ENCODE data around the gene CISTR.

The CISTR gene

GRCh38 chr12:53714004-53714403, 37.8 kb downstream of the CISTR start:
- no peak for DNase-seq

- DNase-seq = no peak
These were observed 38.3 kb downstream of the CISTR start for GRCh38 chr12:53713516-53713915.

- no peak for DNase-seq
These were observed 39.6 kb downstream of the CISTR start for GRCh38 chr12:53712059-53712643.

DNA sequence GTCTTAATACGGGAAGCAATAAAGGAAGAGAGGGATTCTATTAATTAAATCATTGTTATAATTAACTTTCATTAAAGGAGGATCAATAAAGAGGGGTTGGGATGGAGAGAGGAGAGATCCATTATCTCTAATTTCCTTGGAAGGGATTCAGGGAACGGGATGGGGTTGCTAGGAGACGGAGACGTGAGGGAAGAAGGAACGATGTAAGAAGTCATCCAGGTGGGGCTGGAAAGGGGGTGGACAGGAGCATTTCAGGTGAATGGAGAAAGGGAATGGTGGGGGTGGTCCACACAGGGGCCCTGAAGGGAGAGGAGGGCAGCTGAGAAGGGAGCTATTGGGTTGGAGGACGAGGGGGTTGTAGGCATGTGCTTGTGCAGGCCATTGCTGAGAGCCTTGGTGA, 41.7 kb downstream of the CISTR start:
- no peak for DNase-seq

GRCh38 chr12:53709671-53710070, 42.1 kb downstream of the CISTR start:
- no peak for DNase-seq

DNA sequence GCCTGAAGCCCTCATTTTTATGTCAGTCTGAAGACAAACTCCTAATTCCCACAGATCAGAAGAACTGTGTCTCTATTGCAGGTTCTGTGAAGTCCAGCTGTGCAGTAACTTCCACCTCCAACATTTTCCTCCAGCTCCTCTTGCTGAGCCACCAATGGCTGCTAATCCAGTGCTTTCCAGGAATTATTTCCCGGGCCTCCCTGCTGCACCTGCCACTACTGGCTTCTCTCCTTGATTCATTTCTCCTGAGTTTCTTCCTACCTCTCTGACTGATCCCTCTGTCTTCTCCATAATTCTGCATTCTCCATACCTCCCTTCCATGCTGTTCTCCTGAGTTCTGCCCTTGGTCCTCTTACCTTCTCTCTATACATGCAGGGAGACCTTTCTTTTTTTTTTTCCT, 45.7 kb downstream of the CISTR start:
- no peak for DNase-seq

DNA sequence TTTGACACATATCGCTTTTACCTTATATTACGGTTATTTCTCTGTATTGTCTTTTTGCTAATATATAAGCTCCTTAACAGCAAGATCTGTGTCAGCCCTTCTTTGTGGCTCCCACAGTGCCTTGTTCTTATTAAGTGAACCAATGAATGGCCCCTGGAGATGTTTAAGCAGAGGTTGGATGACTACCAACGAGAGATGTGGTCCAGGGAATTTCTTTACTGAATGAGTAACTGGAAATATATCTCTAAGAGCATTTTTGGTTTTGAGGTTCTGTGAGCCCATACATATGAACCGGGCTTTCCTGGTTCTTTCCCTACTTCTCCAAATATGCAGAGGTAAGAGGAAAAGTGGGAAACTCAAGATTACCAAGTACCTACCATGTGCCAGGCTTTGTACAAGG, 48.0 kb downstream of the CISTR start:
- DNase-seq = no peak

DNA sequence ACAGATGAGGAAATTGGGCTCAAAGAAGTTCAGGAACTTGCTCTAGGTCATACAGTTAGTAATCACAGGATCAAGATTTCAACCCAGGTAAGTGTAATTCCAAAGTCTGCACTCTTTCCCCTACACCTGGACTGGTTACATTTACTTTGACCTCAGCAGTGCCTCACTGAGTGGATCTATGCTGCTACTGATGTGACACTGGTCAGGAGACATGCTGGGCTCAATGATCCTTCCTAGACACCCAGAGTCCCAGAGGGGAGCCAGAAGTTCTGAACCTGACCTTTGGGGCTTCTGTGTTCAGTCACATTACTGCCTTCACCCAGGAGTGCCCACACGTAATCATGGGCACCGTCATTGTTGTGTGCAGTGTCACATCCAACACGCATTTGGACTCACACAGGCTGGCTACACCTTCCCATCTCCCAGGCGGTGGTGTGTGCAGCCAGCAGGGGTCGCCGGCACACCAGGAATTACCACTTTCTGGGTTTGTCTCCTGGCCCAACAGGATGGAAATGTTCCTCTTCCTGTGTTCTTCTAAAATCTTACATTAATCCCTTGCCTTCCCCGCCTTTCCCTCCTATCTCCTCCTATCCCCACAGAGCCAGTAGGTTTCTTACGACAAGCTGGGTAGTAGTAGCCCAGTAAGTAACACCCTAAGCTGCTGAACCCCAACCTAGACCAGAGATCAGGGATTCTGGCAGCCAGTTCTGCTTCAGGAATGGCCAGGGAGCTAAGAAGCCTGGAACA, 50.1 kb downstream of the CISTR start:
- DNase-seq = peak; percentile 24

DNA sequence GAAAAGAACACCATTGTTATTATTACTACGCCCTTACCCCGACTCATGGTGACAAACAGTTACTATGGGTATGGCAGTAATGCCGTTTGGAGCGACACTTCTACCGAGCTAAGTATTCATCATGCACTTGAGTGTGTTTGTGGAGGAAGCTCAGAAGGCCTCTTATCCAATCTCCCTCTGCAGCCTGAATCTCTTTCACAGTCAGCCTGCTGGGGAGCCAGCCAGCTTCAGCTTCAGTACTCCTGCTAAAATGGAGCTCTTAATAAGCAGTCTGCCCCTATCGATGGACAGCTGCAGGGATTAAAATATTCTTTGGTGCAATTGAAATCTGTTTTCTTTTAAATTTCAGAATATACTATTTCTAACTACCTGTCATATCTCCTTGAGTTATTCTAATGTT, 51.2 kb downstream of the CISTR start:
- no peak for DNase-seq

DNA sequence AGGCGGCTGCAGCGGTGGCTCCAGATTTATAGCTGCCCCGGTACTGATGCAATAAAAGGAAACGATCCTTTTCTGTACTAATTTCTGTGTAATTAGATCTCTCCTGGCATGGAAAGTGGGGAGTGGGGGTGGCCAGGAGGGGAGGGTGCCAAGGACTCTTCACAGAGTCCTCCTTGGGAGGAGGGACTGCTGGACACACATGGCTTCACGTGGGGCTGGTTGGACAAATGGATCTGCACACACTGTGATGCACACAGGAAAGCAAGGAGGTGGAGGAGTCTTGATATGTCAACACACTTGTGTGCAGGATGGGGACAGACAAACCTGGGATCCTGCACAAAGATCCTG, 52.1 kb downstream of the CISTR start:
- DNase-seq = no peak

DNA sequence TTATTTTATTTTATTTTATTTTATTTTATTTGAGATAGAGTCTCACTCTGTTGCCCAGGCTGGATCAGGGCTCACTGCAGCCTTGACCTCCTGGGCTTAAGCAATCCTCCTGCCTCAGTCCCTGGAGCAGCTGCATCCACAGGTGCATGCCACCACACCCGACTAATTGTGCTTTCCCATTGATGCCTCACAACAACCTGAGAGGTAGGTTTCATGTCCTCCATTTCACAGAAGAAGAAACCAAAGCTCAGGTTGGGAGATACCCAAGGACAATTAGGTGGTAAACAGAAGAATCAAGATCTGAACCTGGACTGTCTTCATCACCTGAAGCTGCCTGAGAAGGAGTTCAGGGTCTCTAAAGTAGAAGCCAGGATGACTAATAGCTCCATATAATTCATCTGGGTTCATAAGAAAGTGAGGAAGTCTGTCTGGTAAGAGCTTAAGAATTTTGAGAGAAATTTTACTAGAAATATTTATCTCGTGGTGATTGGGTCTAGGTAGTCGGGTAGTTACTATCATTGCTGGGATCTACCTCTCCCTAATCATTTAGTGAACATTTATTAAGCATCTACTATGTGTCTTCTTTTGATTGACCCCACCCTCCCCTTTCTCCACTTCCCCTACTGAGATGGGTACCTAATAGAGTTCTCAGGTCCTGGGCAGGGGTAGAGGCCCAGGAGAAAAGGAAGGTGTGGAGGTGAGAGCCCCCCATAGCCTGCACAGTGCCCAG, 52.7 kb downstream of the CISTR start:
- no peak for DNase-seq

DNA sequence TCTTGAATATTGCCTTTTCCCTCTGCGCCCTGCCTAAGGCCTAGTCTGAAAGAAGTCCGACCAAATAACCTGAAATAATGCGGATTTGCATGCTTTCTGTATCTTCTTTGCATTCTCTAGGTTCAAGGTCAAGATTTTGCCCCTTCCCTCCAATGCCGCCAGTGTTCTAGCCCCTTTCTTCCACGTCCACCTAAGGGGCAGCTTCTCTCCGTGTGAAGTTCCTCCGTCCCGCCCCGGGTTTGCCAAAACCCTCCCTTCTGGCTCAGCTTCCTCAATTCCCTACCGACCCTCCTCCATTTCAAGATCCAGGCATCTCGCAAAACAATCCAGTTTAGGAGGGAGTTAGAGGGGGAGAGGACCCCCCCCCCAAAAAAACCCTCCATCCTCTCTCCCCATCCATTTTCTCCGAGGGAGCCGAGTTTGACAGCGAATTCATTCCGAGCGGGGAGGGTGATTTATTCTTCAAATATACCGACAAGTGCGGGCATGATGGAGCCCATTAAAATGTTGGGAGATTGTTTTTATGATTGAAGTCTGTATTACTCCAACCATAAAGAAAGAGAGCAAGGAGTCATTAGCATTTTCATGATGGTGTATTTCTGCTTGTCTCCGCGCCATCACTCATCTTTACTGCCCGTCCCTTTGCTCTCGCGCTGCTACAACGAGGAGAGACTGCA, 55.0 kb downstream of the CISTR start:
- no peak for DNase-seq

Data from NCI-H1105 (cell line).